ENCODE data around the gene DDX23.
A peak's percentile ranks its signal among the peaks of the same experiment; 100 is the strongest.
"Not testable (repeated sequence)": the region's sequence is repeated elsewhere in the genome, so short reads cannot be mapped to it uniquely, and the experiment has no call there.

The DDX23 gene

DNA sequence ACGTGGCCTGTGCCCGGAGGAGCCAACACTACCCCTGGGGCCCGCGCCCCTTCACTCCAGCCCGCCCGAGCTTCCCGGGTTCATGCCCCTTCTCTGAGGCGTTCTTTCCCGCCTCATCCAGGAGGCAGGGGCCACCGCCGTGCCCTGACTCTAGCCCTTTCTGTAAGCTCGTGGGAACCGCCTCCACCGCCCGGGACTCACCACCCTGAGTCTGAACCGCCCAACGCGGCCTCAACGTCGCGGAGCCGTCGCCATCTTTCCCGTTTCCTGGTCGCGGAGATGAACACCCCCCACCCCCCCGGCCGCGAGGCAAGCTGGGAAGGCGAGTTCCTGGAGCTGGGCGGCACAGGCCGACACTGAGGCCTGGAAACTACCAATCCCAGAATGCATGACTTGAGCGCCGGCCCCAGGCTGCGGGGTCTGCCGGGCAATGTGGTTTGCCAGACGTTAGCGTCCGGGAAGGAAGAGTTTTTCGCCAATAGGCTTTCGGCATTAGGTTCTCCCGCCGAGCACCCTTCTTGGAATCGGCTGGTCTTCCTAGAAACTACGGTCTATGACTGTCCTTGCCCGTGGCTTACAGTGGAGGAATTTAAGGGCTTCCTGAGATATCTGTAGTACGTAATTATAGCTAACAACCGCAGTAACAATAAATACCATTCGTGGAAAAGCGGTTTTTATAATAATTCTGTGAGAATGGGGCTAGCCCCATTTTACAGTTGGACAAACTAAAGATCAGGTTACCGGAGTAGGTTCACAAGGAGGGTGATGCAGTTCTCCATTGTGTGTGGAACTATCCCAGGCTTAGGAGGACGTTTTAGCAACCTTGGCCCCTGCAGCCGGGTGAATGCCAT, at the start of gene DDX23:
DDX23 (minus strand) TSS at position 281 of the 851 bp plus-strand sequence. CDS start 6,381 bp downstream, outside the sequence.
- peak; percentile 97 to 98 for DNase-seq

DNA sequence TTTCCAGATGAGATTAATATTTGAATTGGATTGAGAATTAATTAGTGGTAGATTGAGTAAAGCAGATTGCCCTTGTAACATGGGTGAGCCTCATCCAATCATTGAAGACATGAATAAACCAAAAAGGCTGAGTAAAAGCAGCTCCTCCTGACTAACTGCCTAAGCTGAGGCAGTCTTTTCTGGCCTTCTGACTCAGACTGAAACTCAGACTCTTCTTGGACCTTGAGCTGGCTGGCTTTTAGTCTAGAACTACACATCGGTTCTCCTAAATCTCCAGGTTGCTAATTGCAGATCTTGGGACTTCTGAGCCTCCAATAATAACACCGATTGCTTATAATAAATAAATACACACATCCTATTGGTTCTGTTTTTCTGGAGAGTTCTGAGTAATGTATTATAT, 49.3 kb upstream of the DDX23 start:
- DNase-seq: no peak

DNA sequence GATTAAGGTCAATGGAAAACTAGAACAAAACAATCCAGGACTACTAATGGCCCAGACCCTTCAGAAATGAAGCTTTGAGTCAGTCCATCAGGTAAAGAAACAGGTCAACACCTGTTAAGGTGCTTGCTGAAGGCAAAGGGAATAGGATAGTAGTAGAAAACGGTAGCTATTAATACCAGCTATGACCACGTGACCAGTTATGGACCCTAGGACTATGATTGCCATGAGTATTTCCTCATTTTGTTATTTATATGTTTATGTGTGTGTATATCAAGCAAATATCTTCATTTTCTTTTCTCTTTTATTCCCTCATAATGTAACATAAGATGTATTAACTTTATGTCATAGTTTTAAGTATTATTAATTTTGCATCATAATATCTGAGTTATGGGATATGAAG, 47.7 kb upstream of the DDX23 start:
- DNase-seq: no peak

DNA sequence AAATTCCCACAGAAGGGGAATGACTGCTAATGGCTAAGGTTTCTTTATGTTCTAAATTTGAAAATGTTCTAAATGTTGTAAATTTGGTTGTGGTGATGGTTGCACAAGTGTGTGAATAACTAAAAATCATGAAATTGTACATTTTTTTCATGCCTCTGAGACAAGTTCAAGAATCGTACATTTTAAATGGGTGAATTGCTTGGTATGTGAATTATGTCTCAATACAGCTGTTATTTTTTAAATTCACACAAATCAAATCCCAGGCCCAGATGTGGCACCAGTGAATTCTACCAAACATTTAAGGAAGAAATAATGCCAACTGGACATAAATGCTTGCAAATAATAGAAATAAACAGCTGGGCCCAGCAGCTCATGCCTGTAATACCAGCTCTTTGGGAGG, 42.3 kb upstream of the DDX23 start:
- no peak for DNase-seq

DNA sequence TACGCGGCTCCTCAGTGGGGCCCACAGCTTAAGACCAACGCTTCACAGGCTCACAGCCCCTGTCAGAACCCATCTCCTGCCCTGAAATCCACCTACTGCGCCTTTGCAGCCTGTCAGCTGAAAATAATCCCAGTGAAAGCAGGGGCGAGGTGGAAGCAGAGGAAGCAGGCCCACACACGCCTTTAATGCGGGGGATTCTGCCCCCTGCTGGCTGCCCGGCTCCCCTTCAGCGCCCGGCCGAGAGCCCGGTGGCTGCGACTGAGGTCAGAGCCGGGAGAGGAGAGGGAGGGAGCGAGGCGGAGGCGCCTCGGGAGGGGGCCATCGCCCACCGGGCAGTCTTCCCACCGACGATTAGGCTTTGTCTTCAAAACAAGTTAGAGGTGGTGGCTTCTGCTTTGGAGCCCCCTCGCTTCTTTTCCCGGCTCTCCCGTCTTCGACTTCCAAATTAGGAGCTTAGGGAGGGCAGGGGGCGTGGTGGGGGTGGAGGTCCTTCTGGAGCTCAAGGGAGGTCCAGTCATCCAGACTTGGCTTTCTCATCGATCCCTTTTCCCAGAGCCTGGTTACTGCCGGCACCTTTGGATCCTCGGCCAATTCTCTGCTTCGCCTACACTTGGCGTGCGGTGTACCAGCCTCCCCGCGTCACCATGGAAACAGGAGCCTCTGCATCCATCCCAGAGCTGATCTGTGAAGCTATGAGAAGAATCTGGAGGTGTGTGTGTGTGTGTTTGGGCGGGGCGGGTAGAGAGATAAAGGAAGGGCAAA, 38.9 kb upstream of the DDX23 start:
- DNase-seq: peak; percentile 13 to 84

DNA sequence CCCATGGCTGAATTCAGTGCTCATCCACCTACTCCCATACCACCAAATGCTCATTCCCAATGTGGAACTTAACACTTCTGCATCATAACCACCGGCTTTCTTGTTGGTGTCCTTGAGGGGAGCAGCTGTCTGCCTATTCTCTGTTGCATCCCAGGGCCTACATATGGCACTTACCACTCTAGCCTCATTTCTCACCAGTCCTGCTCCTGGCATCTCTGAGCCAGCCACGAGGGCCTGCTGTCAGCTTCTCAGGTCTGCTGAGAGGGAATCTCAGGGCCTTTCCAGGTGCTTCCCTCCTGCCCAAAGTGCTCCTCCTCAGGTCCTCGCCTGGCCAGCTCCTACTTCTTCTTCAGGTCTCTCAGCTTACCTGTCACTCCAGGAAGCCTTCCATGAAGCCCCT, 37.7 kb upstream of the DDX23 start:
- DNase-seq: no peak

DNA sequence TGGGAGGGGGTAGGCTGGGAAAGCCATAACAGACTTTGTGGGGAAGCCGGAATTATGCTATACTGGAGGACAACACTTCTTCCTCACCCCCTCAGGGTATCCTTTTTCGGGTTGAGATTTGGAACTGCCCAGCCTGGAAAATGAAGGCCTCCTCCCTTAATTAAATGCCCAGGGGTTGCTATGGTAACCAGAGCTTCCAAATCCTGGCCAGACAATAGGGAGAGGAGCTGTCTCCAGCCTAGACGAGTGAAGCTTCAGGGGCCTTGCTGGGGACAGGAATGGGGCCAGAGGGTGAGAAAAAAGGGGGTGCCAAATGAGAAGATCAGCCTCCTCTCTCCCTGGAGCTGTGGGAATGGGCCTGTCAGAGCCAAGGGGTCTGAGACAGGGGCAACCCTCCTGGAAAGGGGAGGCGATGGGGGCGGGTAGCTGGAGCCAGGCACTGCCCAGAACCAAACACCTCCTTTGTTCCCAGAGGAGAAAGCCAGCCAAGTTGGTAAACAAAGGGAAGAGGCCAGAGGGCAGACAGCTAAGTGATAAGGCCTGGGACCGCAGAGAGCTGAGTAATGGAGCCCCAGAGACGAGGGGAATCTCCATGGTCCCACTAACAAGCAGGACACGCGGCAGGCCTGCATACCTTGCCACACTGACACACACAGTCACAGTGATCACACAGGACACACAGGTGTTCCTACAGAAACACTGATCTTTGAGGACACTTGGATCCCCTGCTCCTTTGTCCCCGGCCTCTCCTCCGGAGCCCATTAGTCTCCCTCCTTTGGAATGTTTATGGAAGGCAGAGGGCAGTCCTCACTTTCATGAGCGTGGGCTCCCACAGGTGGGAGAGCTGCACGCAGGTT, 31.6 kb upstream of the DDX23 start:
- no peak for DNase-seq

DNA sequence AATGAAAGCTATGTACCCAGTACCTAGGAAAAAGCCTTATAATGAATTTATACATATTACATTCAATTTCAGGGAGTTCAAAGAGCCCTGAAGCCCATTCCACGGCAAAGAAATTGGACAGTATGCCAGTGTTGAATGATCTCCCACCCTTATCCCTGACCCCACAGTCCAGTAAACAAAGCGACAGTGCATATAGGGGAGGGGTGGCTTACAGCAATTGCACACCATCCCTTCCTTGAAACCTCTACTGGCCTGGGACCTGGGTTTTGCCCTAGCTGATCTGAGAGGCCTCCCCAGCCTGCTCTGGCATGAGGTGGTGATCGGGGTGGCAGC, 31.0 kb upstream of the DDX23 start:
- no peak for DNase-seq

DNA sequence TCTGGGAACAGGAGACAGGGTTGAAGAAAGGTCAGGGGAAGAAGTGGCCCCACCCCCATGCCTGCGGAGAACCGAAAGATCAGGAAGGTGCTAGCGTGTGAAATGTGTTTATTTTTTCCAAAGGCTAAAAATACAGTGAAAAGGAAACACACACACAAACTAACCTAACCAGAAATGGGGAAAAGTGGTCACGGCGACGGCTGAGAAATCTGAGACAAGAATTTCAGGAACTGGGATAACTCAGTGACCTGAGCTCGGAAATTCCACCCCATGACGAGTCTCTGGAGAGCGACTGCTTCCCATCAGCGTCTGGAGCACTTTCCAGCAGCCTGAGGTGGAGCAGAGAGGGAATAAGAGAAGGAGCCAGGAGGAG, 30.3 kb upstream of the DDX23 start:
- DNase-seq: no peak

DNA sequence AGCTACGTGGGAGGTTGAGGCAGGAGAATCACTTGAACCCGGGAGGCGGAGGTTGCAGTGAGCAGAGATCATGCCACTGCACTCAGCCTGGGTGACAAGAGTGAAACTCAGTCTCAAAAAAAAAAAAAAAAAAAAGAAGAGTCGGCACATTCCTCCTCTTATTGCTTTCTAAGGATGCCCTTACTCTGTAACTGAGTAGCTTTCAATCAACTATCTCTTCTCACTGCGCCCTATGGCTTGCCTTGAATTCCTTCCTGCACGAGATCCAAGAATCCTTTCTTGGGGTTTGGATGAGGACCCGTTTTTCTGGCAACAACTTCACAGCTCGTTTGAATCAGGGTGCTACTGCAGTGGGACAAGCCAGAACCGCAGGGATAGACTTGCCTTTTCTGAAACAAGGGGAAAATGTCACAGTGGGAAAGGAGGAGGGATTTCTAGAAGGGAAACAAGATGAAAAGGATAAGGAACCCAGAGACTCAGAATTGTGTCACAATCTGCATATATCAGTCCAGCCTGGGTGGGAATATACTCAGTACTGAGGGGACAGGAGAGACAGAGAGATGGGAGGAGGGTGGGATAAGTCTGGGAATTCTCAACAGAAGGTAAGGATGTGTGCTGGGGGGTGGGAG, 29.8 kb upstream of the DDX23 start:
- DNase-seq: no peak

DNA sequence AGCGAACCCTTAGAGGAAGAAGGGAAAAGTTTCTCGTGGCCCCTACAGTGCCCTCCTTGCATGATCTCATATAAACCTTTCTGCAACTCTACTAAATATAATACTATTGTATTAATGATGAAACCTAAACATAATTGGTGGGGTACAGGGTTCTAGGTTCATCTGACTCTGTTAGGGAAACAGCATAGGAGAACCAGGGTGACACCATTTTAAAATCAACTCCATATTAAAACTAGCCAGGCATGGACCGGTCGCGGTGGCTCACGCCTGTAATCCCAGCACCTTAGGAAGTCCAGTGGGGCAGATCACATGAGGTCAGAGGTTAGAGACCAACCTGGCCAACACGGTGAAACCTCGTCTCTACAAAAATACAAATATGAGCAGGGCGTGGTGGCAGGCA, 28.7 kb upstream of the DDX23 start:
- DNase-seq: no peak

DNA sequence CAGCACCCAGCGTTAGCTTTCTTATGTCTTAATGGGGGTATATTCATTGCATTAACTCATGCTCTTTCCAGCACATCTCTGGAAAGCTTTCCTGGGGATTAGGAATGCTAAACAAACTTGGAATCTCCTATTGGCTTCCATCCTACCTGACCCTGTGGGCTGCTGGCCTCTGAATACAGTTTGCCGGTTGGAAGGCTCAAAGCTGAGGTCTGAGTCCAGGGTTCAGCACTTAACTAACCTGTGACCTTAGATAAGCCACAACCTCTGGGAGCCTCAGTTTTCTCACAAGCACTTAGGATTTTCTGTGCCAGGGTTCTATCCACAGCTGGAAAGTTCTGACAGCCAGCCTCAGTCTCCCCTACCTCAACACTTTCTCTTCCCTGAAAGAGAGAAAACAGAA, 26.6 kb upstream of the DDX23 start:
- DNase-seq: no peak

DNA sequence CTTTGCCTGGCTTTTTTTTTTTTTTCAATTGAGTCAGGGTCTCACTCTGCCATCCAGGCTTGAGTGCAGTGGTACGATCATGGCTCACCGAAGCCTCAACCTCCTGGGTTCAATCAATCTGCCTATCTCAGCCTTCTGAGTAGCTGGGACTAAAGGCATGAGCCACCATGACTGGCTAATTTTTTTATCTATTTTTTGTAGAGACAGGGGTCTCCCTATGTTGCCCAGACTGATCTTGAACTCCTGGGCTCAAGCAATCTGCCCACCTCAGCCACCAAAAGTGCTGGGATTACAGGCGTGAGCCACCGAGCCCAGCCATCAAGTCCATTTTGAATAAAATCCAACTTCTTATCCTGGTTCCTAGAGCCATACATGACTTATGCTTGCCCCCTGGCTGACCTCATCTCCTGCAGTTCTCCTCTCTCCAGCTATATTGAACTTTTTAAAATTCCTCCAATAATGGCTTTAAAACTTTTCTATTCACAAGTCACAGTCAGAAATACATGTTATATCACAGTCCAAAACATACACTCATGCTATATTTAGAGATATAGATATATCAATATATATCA, 24.1 kb upstream of the DDX23 start:
- no peak for DNase-seq

DNA sequence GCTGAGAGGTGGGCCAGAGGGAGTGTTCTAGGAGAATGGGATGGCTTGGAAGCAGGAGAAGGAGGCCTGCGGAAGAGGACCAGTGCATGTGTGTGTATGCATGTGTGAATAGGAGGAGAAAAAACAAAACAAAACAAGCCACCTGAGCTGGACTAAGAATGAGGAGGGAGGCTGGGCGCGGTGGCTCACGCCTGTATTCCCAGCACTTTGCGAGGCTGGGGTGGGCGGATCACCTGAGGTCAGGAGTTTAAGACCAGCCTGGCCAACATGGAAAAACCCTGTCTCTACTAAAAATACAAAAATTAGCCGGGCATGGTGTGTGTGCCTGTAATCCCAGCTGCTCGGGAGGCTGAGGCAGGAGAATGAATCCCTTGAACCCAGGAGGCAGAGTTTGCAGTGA, 21.6 kb upstream of the DDX23 start:
- not testable (repeated sequence) for DNase-seq

DNA sequence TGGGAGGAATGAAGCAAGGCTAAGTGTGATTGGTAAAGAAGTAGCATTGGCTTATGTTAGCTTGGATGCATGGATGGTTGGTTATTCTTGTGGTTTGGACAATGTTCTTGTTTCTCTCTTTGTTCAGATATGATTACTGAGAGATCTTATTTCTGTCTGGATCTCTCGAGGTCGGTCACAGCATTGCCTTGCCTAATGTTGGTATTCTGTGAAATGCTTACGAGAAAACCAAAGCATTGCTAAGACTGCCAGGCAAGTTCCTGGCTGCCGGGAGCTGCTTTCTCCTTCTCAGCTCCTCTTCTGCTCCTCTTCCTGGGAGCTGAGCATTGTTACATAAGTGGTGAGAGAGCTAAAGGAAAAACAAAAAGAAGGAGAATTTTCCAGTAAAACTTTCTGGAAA, 21.1 kb upstream of the DDX23 start:
- no peak for DNase-seq

DNA sequence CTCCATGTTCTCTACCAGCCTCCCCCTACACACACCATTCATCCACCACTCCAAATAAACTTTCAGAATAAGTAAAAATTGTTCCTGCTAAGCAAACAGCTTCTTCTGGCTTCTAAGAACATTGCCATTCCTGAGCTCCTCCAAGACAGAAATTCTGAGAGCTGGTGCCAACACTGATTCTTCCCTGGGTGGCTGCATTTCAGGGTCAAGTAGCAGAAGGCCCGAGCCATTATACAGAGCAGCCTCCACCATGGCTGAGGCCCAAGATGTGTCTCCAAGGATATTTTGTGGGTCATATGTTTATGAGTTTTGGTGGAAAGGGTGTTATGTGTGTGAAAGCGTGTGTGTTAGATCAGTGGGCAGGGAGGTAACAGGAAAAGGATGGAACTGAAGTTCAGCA, 17.2 kb upstream of the DDX23 start:
- no peak for DNase-seq

DNA sequence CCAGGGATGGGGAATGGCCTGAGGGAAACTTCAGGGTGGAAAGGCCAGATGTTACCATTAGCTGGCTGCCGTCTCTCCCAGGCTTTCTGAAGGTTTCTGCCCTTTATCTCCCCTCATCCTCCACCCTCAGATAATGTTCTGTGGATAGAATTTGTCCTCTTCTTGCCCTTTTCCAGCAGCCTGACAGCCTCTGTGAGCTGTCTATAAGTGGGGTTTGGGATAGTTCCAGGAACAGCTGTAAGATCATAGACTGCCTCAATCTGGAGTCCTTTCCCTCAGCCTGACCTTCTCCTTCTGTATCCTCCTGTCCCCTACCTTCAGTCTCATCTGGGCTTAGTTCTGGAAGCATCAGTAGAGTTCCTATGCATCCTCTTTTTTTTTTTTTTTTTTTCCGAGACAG, 16.5 kb upstream of the DDX23 start:
- no peak for DNase-seq

DNA sequence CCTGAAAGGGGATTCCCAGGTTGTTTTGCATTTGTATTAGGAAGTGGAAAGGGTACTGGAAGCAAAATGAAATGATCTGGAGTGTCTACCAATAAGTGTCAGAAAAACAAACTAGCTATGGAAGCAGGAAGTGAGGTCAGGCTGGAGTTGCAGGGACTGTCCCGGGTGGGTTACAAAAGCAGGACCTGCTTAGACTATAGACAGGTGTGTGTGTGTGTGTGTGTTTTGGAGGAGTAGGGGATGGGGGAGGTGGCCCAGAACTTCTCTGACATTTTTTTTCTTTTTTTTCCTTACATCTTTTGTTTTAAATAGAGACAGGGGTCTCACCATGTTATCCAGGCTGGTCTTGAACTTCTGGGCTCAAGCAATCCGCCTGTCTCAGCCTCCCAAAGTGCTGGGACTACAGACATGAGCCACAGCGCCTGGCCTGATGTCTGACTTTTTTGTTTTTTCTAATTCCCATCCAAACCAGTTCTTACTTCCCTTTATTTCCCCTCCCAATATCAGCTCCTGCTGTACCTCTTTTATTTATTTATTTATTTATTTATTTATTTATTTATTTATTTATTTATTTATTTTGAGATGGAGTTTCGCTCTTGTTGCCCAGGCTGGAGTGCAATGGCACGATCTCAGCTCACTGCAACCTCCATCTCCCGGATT, 14.2 kb upstream of the DDX23 start:
- no peak for DNase-seq

DNA sequence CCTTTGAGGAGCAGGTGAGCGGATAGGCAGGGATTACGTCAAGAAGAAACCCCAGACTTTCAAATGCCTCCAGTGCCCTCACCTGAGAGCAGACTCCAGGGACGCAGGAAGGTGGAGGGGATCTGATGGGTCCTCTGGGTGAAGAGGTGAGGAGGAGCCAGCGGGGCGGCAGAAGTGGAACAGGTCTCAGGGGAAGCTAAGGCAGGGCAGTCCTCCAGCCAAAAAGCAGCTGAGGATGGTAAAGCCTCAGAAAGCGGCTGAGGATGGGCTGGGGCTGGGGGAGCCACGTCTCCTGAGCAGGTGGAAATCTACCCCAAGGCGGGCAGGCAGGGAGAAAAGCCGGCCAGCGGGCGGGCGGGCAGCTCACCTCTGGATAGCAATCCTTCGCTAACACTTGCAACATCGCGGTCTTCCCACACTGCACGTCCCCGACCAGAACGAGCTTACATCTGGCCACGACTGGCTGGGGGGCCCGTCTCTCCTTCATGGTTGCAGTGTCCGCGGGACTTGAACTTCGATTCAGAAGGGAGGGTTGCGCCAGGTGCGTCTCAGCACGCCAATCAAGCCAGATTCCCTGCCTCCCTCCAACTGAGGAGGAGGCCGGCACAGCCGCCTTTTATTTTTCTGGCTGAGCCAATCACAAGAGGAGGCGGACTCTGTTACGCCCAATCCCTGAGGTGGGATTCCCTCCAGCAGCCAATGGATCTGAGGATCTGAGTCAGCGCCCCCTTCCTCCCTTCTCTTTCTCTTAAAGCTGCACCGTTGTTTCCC, 13.5 kb upstream of the DDX23 start, which contains the start of gene RND1:
RND1 (minus strand) TSS at position 590 of the 771 bp plus-strand sequence; CDS start at position 487, 103 bp downstream.
- peak; percentile 86 to 95 for DNase-seq

DNA sequence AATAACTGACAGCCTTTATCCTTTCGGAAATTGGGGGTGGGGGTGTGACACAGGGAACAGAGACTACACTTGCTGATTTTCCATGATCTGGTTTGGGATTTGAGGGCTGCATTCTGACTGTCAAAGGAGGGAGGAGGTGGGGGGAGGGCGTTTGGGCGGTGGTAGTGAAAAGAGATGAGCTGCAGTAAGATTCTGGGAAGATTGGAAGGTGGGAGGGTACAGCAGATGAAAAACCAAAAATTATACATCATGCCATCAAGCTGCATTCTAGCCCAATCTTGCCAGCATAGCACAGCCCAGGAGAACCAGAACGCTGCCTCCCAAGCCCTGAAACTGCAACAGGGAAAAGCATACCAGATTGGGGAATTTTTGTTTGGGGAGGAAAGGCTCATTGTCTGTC, 11.3 kb upstream of the DDX23 start:
- DNase-seq: no peak

DNA sequence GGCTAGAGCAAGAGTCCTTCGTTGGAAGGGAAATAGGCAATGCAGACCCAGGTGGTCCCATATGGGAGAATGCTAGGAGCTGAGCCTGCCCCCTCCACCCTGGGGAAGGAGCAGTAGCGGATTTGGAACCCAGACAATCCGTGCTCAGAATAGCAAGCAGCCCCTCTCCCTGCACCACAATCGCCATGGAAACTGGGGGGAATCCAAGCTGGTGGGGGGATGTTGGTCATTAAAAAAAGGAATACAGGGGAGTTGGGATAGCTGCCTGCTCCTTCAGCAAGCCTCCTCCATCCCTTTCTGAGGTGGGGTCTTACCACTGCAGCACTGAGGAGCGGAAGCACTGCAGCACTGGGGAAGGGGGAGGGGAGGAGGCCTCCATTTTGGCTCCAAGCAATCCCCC, 10.8 kb upstream of the DDX23 start:
- no peak for DNase-seq
